HG02759 (cell line): ENCODE results near the gene DQX1.
"Not testable (repeated sequence)": the region's sequence is repeated elsewhere in the genome, so short reads cannot be mapped to it uniquely, and the experiment has no call there.

Experiments used
- ATAC-seq: cut with Tn5 transposase; IDR thresholded peaks from one replicate; pipeline ENCODE4 v1.9.1; 2021; ENCODE audit warnings: mild to moderate bottlenecking, moderate library complexity; ENCODE audit not compliant: unreplicated experiment

The DQX1 gene

DNA sequence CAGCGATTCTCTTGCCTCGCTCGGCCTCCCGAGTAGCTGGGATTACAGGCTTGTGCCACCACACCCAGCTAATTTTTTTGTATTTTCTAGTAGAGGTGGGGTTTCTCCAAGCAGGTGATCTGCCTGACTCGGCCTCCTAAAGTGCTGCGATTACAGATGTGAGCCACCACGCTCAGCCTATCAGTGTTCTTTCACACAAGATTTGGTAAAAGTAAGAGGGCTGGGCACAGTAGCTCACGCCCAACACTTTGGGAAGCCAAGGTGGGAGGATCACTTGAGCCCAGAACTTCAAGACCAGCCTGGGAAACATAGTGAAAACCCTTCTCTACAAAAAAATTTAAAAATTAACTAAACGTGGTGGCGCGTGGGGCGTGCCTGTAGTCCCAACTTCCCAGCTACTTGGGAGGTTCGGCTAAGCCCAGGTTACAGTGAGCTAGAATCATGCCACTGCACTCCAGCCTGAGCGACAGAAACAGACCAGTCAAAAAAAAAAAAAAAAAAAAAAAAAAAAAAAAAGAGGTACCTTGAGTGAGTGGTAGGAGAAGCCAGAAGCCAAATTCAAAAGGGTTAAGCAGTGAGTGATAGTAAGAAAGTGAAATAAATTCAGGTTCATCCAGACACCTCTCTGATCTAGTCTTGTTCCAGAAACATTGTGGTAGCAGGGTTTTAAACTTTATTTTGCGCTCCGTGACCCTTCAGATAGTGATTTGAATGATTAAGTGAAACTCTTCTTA, 54.5 kb downstream of the DQX1 start:
- ATAC-seq: no peak

DNA sequence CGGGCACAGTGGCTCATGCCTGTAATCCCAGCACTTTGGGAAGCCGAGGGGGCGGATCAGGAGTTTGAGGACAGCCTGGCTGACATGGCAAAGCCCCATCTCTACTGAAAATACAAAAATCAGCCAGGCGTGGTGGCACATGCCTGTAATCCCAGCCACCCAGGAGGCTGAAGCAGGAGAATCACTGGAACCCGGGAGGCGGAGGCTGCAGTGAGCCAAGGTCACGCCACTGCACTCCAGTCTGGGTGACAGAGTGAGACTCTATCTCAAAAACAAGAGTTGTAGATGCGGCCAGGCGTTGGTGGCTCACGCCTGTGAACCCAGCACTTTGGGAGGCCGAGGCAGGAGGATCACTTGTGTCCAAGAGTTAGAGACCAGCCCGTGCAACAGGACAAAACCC, 55.3 kb downstream of the DQX1 start:
- not testable (repeated sequence) for ATAC-seq
